ENCODE results near the gene VIL1.

Gene VIL1

DNA sequence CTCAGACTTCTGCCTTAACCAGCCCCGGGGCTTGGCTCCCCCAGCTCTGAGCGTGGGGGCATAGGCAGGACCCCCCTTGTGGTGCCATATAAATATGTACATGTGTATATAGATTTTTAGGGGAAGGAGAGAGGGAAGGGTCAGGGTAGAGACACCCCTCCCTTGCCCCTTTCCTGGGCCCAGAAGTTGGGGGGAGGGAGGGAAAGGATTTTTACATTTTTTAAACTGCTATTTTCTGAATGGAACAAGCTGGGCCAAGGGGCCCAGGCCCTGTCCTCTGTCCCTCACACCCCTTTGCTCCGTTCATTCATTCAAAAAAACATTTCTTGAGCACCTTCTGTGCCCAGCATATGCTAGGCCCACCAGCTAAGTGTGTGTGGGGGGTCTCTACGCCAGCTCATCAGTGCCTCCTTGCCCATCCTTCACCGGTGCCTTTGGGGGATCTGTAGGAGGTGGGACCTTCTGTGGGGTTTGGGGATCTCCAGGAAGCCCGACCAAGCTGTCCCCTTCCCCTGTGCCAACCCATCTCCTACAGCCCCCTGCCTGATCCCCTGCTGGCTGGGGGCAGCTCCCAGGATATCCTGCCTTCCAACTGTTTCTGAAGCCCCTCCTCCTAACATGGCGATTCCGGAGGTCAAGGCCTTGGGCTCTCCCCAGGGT lies 13.7 kb upstream of the VIL1 start:
- no peak for DNase-seq (ENCODE audit: low read depth in 2 of 3, low spot score in 2 of 3)

DNA sequence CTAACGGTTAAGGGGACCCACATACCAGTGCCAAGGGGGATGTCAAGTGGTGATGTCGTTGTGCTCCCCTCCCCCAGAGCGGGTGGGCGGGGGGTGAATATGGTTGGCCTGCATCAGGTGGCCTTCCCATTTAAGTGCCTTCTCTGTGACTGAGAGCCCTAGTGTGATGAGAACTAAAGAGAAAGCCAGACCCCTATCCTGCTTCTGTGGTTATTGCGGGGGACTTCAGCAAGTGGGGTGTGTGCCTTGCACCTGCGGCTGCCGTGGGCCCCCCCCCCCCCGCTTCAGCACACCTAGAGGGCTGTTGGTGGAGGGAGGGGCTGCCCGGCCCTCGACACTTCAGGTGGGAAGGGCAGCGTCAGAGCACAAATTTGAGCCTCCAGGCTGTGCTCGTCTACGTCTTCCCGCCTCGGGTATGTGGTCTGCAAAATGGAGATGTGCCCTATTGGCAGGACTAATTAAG lies 13.1 kb upstream of the VIL1 start:
- no peak for DNase-seq (ENCODE audit: low read depth in 2 of 3, low spot score in 2 of 3)

DNA sequence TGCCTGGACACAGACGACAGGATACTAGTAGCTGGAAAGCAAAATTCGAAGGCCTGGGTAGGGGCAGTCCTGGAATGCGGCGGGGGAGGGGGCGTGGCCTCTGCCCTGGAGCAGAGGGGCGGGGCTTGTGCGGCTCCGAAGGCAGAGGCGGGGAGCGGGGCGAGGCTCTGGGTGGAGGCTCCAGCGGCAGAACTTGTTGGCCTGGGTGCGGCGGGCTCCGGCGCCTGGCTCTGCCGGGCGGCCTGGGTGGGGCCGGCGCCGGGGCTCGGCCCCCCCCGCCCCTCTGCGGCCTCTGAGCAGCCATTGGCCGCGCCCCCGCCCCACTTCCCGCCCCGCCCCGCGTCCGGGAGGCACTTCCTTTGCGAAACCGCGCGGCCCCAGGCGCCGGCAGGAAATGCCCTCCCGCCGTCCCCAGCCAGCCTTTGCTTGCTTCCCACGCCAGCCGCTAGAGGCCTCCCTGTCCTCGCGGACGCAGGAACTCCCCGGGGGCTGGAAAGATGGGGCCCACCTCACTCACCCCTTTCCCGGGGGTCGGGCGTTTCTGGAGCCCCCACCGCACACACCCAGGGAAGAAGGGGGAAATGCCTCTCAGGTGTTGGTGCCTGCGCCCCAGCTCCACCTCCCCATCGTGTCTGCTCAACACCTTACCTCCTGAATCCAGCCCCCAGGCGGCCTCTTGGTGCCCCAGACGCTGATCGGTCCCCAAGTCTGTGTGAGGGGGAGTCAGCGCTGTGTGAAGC lies 12.5 kb upstream of the VIL1 start:
- peak; percentile 90 to 91 (median 90) for DNase-seq (ENCODE audit: low read depth in 2 of 3, low spot score in 2 of 3)

DNA sequence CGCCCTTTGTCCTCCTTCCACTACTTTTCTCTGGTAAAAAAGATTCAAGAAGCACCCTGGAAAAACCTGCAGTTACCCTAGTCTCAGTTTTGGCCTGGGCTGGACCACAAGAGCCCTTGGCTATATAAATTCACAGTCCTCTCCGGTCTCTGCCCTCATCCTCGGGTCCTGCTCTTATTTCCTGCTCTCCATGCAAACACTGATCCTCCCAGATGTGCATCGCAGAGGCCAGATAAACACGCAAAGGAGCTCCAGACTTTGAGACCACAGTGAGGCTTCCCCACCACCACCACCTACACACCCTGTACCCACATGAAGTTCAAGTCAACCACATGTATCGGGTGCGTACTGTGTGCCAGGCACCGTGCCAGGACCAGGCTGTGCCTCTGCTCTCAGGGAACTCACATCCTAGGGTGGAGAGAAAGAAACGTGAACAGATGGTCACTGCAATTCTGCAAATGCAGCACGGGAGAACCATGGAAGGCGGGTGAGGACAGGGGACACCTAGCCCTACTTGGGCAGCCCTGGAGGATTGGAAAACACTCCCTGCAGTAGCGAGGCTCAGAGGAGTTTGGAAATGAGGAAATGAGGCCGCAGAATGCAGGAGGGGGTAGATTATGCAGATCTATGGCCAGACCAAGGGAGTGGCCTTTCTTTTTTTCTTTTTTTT lies 11.8 kb upstream of the VIL1 start:
- peak in 2 of 3 experiments; percentile 28 to 35 for DNase-seq (ENCODE audit: low read depth in 2 of 3, low spot score in 2 of 3)

DNA sequence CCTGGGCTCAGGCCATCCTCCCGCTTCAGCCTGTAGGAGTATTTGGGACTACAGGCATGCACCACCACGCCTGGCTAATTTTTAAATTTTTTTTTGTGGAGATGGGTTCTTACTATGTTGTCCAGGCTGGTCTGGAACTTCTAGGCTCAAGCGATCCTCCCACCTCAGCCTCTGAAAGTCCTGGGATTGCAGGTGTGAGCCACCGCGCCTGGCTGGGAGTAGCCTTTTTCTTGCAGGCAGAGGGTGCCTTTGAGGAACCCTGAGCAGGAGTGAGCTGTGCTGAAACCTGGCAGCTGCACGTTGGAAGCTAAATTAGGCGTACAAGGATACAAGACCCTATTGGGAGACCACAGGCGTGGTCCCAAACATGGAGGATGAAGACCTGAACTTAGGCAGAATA lies 11.2 kb upstream of the VIL1 start:
- no peak for DNase-seq (ENCODE audit: low read depth in 2 of 3, low spot score in 2 of 3)

DNA sequence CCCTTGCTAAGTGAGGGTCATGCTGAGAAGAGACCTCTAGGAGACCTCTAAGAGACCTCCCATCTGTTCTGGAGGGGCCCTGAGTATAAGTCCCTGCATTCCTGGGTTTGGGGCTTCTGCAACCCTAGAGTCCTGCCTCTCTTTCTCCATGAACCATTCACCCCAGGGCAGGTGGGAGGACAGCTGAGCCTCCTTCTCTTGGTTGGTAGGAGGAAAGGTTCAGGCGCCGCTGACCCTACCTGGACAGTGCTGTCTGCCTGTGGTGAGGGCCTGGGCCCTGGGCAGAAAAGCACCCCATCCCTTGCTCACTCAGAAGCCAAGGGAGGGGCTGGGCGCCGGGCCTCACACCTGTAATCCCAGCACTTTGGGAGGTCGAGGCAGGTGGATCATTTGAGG lies 604 bp upstream of the VIL1 start:
- DNase-seq (ENCODE audit: low read depth in 2 of 3, low spot score in 2 of 3) = no peak

DNA sequence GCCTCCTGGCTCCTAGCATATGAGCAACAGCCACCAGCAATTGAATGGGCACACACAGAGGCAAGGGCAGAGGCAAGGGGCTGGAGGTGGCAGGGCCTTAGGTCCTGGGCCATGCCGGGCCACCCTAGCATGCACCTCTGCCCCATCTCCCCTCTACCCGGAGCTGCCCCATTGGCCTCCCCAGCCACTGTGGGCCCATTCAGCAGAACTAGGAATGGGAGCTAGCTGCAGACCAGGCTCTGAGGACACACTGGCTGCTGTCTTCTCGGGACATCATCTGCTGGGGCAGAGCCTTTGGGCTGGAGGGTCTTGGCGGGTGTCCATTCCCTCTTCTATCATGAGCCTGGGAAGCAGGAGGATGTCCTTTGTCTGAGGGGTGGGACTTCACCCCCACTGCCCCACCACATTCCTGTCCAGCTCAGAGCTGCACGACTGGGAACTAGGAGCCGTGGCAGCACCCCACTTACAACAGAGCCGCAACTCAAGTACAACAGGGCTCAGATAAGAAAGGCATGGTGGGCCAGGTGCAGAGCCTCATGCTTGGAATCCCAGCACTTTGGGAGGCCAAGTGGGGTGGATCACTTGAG lies 800 bp downstream of the VIL1 start:
- DNase-seq (ENCODE audit: low read depth in 2 of 3, low spot score in 2 of 3) = no peak

DNA sequence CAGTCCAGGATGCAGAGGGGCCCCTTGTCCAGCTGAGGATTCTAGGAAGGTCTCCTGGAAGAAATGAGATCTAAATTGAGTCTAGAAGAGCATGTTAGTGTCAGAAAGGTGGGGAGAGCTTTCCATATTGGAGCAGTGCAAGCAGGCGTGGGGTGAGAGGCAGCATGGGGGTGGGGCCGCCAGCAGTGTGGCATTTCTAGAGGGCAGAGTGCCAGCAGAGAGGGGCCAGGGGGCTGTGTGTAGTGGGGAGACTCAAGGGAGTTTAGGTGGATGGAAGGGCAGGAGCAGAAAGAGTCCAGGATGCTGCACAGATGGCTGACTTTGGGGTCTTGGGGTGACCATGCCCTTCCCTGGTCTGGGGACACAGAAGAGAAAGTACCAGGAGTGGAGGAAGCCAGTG lies 2.1 kb downstream of the VIL1 start:
- DNase-seq (ENCODE audit: low read depth in 2 of 3, low spot score in 2 of 3) = no peak

DNA sequence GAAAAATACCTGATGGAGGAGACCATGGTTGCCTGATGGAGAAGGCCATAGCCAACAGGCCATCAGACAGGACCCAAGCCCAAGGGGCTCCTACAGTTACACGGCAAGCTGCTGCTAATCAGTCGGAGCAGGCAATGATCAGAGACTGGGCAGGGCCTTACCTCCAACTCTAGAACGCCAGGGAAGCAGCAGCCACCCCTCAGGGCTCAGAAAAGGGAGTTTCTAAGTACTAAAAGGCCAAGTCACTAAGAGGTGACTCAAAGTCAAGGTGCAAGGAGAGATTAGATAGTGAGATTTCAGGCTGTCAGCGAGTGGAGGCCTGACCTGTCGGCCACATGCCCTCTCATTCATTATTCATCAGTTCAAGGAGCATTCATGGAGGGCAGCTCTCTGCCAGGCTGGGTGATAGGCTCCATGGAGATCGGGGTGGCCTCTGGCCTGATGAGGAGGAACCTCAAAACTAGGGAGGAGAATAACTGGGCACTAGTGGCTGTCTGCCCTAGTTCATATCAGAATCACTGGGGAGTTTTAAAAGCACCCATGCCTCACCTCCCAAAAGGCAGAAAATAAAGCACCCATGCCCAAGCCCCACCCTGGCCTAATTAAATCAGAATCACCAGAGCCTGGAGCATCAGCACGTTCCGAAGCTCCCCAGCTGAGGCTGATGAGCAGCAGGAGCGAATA lies 3.6 kb downstream of the VIL1 start:
- DNase-seq (ENCODE audit: low read depth in 2 of 3, low spot score in 2 of 3) = no peak

DNA sequence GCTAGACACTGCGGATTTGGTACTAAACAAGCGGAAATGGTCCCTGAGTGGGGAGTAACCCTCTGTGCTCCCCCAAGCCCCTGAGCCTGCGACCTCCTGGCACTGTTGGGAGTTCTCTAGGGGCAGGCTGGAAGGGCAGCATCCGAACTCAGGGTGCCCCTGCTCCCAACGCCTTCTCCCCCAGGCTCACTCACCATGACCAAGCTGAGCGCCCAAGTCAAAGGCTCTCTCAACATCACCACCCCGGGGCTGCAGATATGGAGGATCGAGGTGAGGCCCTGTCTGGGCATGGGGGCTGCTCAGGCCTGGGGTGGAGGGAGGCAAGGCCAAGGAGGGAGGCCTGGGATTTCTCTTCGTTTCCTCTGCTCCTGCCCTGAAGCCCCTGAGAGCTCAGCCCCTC lies 4.7 kb downstream of the VIL1 start:
- no peak for DNase-seq (ENCODE audit: low read depth in 2 of 3, low spot score in 2 of 3)

DNA sequence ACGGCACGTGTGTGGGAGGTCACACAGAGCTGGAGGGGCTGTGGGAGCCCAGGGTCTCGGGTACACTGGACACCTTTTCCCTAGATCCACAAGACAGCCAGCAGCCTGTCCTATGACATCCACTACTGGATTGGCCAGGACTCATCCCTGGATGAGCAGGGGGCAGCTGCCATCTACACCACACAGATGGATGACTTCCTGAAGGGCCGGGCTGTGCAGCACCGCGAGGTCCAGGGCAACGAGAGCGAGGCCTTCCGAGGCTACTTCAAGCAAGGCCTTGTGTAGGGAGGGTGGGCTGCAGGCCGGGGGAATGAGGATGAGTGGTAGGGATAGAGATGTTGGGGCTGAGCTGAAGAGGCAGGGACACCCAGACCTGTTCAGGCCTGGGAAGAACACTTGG lies 6.6 kb downstream of the VIL1 start:
- DNase-seq (ENCODE audit: low read depth in 2 of 3, low spot score in 2 of 3) = no peak

DNA sequence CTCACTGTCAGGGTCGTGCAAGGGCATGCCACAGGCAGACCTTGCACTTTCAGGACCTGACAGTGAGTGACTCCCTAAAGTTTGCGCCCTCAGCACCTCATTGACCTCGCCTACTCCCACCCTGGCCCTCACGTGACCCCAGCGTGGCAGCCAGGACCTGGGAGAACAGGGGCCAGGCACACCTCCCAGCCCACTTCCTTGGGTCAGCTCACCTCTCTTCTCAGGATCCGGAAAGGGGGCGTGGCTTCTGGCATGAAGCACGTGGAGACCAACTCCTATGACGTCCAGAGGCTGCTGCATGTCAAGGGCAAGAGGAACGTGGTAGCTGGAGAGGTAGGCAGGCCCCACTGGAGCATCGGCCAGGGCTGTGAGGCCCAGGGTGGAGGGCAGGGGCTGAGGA lies 8.8 kb downstream of the VIL1 start:
- DNase-seq (ENCODE audit: low read depth in 2 of 3, low spot score in 2 of 3) = no peak

DNA sequence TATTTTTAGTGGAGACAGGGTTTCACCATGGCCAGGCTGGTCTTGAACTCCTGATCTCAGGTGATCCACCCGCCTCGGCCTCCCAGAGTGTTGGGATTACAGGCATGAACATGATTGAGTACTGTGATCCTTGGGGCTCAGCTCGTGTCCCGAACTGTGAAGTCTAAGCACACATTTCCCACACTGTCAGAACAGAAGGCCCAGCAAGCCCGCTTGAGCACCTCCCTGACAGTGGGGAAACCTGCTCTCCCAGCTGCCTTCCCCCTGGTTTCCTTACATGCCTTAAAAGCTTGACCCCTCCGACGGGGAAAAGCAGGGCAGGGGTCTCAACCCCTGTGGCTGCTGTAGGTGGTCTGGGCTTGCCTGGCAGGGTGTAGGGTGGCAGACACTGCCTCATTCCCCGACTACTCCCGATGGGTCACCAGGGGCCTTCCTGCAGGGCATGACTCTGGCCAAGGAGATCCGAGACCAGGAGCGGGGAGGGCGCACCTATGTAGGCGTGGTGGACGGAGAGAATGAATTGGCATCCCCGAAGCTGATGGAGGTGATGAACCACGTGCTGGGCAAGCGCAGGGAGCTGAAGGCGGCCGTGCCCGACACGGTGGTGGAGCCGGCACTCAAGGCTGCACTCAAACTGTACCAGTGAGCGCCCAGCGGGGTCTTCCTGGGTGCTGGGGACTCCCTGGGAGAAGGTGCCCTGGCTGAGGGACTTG lies 10.1 kb downstream of the VIL1 start:
- no peak for DNase-seq (ENCODE audit: low read depth in 2 of 3, low spot score in 2 of 3)

DNA sequence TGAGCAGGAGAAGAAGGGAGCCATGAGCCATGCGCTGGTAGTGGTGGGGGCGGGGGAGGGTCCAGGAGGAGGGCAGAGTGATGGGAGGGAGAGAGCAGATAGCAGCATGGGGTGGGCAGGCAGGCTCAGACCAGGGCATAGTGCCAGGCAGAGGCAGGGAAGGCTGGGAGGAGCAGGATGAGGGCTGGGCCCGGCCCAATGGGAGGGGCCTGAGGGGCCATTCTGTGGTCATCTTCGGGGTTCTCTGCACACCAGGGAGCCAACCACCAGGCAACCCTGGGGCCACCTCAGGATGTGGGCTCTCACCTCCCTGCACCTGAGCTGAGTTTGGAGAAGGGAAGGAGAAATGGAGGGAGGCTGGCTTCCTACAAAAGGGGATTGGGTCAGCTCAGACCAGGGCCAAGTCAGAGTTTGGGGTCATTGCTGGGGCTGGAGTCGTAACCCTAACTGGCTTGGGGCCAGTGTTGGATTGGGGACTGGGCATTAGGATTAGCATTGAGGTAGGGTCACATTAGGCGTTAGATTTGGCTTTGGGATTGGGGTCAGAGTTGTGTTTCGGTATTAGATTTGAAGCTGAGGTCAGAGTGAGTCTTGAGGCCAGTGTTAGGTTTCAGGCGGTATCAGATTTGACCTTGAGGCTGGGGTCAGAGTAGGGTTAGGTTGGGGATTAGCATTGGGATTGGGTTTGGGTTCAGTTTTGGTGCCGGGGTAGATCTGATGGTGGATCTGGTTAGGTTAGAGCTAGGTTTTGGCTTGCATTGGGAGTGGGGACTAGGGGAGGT lies 11.2 kb downstream of the VIL1 start:
- DNase-seq (ENCODE audit: low read depth in 2 of 3, low spot score in 2 of 3) = no peak

DNA sequence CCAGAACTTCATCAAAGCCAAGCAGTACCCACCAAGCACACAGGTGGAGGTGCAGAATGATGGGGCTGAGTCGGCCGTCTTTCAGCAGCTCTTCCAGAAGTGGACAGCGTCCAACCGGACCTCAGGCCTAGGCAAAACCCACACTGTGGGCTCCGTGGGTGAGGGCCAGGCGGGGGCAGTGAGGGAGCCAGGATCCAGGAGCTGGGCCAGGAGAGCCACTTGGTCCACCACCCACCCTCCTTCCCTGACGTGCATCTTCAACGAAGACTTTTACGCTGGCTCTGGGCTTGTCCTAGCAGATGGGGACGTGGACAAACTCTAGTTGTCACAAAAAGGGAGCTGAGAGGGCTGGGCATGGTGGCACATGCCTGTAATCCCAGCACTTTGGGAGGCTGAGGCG lies 11.8 kb downstream of the VIL1 start:
- DNase-seq (ENCODE audit: low read depth in 2 of 3, low spot score in 2 of 3) = no peak

DNA sequence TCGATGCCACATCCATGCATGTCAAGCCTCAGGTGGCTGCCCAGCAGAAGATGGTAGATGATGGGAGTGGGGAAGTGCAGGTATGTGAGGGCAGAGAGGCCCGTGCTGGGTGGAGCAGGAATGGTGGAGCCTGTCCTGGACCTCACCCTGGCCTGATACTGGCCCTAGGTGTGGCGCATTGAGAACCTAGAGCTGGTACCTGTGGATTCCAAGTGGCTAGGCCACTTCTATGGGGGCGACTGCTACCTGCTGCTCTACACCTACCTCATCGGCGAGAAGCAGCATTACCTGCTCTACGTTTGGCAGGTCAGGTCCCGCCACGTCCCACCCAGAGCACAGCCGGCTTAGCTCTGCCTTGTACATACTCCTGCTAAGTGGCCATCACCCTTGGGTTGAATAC lies 13.0 kb downstream of the VIL1 start:
- no peak for DNase-seq (ENCODE audit: low read depth in 2 of 3, low spot score in 2 of 3)

DNA sequence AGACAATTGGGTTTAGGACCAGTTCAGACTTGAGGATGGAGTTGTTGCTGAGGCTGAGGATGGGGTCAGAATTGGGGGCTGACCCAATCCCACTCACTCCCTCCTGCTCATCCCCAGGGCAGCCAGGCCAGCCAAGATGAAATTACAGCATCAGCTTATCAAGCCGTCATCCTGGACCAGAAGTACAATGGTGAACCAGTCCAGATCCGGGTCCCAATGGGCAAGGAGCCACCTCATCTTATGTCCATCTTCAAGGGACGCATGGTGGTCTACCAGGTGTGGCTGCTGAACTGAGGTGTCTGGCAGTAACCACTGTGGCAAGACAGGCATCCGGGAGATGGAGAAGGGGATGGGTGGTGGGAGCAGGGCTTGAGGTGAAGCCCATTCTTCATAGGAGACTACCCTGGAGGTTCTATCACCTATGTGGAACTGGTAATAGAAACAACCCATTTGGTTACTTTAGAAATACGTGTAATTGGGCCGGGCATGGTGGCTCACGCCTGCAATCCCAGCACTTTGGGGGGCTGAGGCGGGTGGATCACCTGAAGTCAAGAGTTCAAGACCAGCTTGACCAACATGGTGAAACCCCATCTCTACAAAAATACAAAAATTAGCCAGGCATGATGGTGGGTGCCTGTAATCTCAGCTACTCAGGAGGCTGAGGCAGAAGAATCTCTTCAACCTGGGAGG lies 13.9 kb downstream of the VIL1 start:
- no peak for DNase-seq (ENCODE audit: low read depth in 2 of 3, low spot score in 2 of 3)

DNA sequence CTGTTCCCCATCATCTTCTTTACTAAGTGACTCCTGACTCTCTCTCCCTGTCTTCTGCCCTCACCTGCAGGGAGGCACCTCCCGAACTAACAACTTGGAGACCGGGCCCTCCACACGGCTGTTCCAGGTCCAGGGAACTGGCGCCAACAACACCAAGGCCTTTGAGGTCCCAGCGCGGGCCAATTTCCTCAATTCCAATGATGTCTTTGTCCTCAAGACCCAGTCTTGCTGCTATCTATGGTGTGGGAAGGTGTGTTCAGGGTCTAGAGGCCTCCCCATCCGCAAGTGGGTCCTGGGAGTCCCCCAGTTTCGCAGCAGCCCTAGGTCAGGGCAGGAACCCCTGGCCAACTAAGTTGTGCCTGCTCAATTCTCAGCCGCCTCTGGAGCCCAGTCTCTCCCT lies 15.5 kb downstream of the VIL1 start:
- DNase-seq (ENCODE audit: low read depth in 2 of 3, low spot score in 2 of 3) = no peak

Measured in activated CD8-positive, alpha-beta memory T cell treated with anti-CD3 and anti-CD28 coated beads for 48 hours (primary cell).